Hindlimb muscle (tissue), 1 donor: Measurements from ENCODE around the gene LILRA6. TPM values are rescaled to one million over a fixed set of nuclear protein-coding genes. Genes with fewer than 3 reads are reported as not detected.

Experiments used
- polyA plus RNA-seq: library from polyadenylated mRNA; unstranded; fragments of 120-200 nt; gene quantifications from one replicate; pipeline ENCODE4 v1.2.1, GENCODE V29; 2013; ENCODE audit not compliant: insufficient read length

LILRA6 gene
- polyA plus RNA-seq, 1 donor = 2.0 TPM

Other genes starting within 250 kb of the LILRA6 start
- gene VSTM1, start 178.9 kb downstream of the LILRA6 start, polyA plus RNA-seq = not detected
- gene TARM1, start 161.4 kb downstream of the LILRA6 start, polyA plus RNA-seq = not detected
- gene OSCAR, start 142.0 kb downstream of the LILRA6 start, polyA plus RNA-seq = 0.65 TPM
- gene NDUFA3, start 139.9 kb downstream of the LILRA6 start, polyA plus RNA-seq = 112 TPM
- 16.7 TPM for gene TFPT, start 127.1 kb downstream of the LILRA6 start, polyA plus RNA-seq
- 55.9 TPM for gene PRPF31, start 127.0 kb downstream of the LILRA6 start, polyA plus RNA-seq
- 37.7 TPM for gene CNOT3, start 105.0 kb downstream of the LILRA6 start, polyA plus RNA-seq
- gene LENG1, start 83.1 kb downstream of the LILRA6 start, polyA plus RNA-seq = 11.1 TPM
- gene TMC4, start 69.6 kb downstream of the LILRA6 start, polyA plus RNA-seq = 5.7 TPM
- gene MBOAT7, start 53.2 kb downstream of the LILRA6 start, polyA plus RNA-seq = 28.9 TPM
- gene TSEN34, start 51.5 kb downstream of the LILRA6 start, polyA plus RNA-seq = 35.0 TPM
- 2,238 TPM for gene RPS9, start 41.9 kb downstream of the LILRA6 start, polyA plus RNA-seq
- gene LILRB3, start 19.8 kb downstream of the LILRA6 start, polyA plus RNA-seq = 3.8 TPM
- gene LILRB5, start 14.5 kb upstream of the LILRA6 start, polyA plus RNA-seq = 7.1 TPM
- gene LILRB2, start 38.3 kb upstream of the LILRA6 start, polyA plus RNA-seq = 2.7 TPM
- 0.56 TPM for gene LILRA5, start 70.4 kb upstream of the LILRA6 start, polyA plus RNA-seq
- gene LILRA4, start 96.4 kb upstream of the LILRA6 start, polyA plus RNA-seq = 0.14 TPM
- 10.0 TPM for gene LAIR1, start 122.1 kb upstream of the LILRA6 start, polyA plus RNA-seq
- gene TTYH1, start 172.7 kb upstream of the LILRA6 start, polyA plus RNA-seq = 3.2 TPM
- 121 TPM for gene LENG8, start 206.4 kb upstream of the LILRA6 start, polyA plus RNA-seq
- 2.2 TPM for gene LENG9, start 221.0 kb upstream of the LILRA6 start, polyA plus RNA-seq
- 32.7 TPM for gene CDC42EP5, start 230.5 kb upstream of the LILRA6 start, polyA plus RNA-seq